Peyer's patch (tissue), 4 donors: ENCODE data around the gene MST1. TPM values are rescaled to one million over a fixed set of nuclear protein-coding genes. Genes with fewer than 3 reads are reported as not detected.

ENCODE experiments used
- DNase-seq, 3 donors: peaks; one replicate each; pipeline ENCODE4 v3.0.0-alpha.2; 2017 to 2019
- H3K27ac ChIP-seq, 4 donors: fragments of 200-600 bp; sonication (generic); one replicate each; pipeline ENCODE4 v1.5.1; 2016 to 2019
- H3K27me3 ChIP-seq, 2 donors: fragments of 200-600 bp; sonication (generic); one replicate each; pipeline ENCODE4 v1.5.1; 2019
- H3K36me3 ChIP-seq, 3 donors: fragments of 200-600 bp; sonication (generic); one replicate each; pipeline ENCODE4 v1.5.1; 2016 to 2019
- H3K4me1 ChIP-seq, 4 donors: fragments of 200-600 bp; sonication (generic); one replicate each; pipeline ENCODE4 v1.5.1; 2016 to 2019
- H3K4me3 ChIP-seq, 4 donors: fragments of 200-600 bp; sonication (generic); 1 replicate in 3 of 4; 2 replicates in 1 of 4; pipeline ENCODE4 v1.5.1; 2016 to 2019; ENCODE audit warnings: mild to moderate bottlenecking in 1 of 4
- H3K9me3 ChIP-seq, 4 donors: fragments of 200-600 bp; sonication (generic); one replicate each; pipeline ENCODE4 v1.5.1; 2016 to 2019; ENCODE audit warnings: mild to moderate bottlenecking in 1 of 4
- CTCF ChIP-seq, 6 experiments: fragments of 450-650 bp in 4 of 6; fragments of 200-600 bp in 2 of 6; sonication (generic) in 1 of 6; IDR thresholded peaks; one replicate each; pipeline ENCODE4 v1.5.1; 2017 to 2019; ENCODE audit warnings: antibody characterized with exemption in 6 of 6, mild to moderate bottlenecking in 3 of 6, moderate library complexity in 1 of 6
- POLR2A ChIP-seq, 2 donors: fragments of 450-650 bp; IDR thresholded peaks; one replicate each; pipeline ENCODE4 v1.5.1; 2017; ENCODE audit warnings: antibody characterized with exemption in 2 of 2, mild to moderate bottlenecking in 2 of 2, moderate library complexity in 2 of 2
- total RNA-seq, 4 donors: library from RNA; depleted of rRNA; stranded (reverse); fragments of >200 nt; gene quantifications; one replicate each; pipeline ENCODE4 v1.1.0, GENCODE V29; 2016

MST1 gene
- total RNA-seq, 4 donors from 2014 or later: 52.0 to 156 (median 93.3) TPM

- H3K9me3 ChIP-seq: no peaks in the 10 kb centered on the region
- H3K36me3 ChIP-seq: peaks cover 0 to 54% (median 0%) of the 10 kb centered on the region in 3 donors
- DNase-seq: no peak
- H3K27me3 ChIP-seq: no peaks in the 10 kb centered on the region
- peaks cover 0 to 17% (median 6%) of the 10 kb centered on the region in 4 donors for H3K4me1 ChIP-seq
- no peak overlapping the region for H3K4me3 ChIP-seq
- TF ChIP-seq CTCF (IDR thresholded peaks at IDR 0.05): no peak
- no peak overlapping the region for H3K27ac ChIP-seq
These were observed 13.4 kb downstream of the MST1 start for GRCh38 chr3:49675912-49676311.

- TF ChIP-seq POLR2A (IDR thresholded peaks at IDR 0.05): no peak
- TF ChIP-seq CTCF (IDR thresholded peaks at IDR 0.05): peak in 1 of 6 experiments; percentile 6
These were observed 14.7 kb downstream of the MST1 start for GRCh38 chr3:49674497-49674983.

GRCh38 chr3:49673715-49674496 lies 15.4 kb downstream of the MST1 start, which contains the start of gene APEH:
Gene APEH (plus strand): TSS chr3:49674351. CDS start chr3:49674402, 51 bp downstream.
- peak within 1 kb of the TSS; percentile 80 to 95 (median 94) for H3K27ac ChIP-seq
- peak; percentile 89 for TF ChIP-seq POLR2A (IDR thresholded peaks at IDR 0.05)
- peak in 1 of 6 experiments; percentile 16 for TF ChIP-seq CTCF (IDR thresholded peaks at IDR 0.05)
- H3K9me3 ChIP-seq: no peaks in the 10 kb centered on the region
- peak within 1 kb of the TSS; percentile 73 to 95 (median 90) for H3K4me3 ChIP-seq
- peaks cover 0 to 34% (median 0%) of the 10 kb centered on the region in 3 donors for H3K36me3 ChIP-seq
- no peaks in the 10 kb centered on the region for H3K27me3 ChIP-seq
- peak; percentile 98 to 99 (median 98) for DNase-seq
- peaks cover 0 to 17% (median 6%) of the 10 kb centered on the region in 4 donors for H3K4me1 ChIP-seq

More at GRCh38 chr3:49674497-49674983, 14.7 kb downstream of the MST1 start:
- no peaks in the 10 kb centered on the region for H3K9me3 ChIP-seq
- peaks cover 0 to 17% (median 6%) of the 10 kb centered on the region in 4 donors for H3K4me1 ChIP-seq
- peak in 1 of 3 donors; percentile 23 for DNase-seq
- H3K27ac ChIP-seq: peak overlapping the region; percentile 80 to 95 (median 94)
- peak overlapping the region; percentile 73 to 95 (median 90) for H3K4me3 ChIP-seq
- no peaks in the 10 kb centered on the region for H3K27me3 ChIP-seq
- H3K36me3 ChIP-seq: peaks cover 0 to 40% (median 0%) of the 10 kb centered on the region in 3 donors

GRCh38 chr3:49673121-49673714 lies 16.1 kb downstream of the MST1 start:
- Histone ChIP-seq H3K9me3 (no peaks in the 10 kb centered on the region), H3K4me1 (peaks cover 0 to 17% (median 6%) of the 10 kb centered on the region in 4 donors), H3K27me3 (no peaks in the 10 kb centered on the region), H3K36me3 (peaks cover 0 to 27% (median 0%) of the 10 kb centered on the region in 3 donors), H3K27ac (peak overlapping the region; percentile 80 to 95 (median 94)), H3K4me3 (peak overlapping the region; percentile 73 to 95 (median 90))
- DNase-seq: no peak
- no peak for TF ChIP-seq CTCF (IDR thresholded peaks at IDR 0.05)
- no peak for TF ChIP-seq POLR2A (IDR thresholded peaks at IDR 0.05)

- Histone ChIP-seq H3K9me3 (no peaks in the 10 kb centered on the region), H3K27me3 (no peaks in the 10 kb centered on the region), H3K36me3 (peaks cover 0 to 10% (median 0%) of the 10 kb centered on the region in 3 donors), H3K4me1 (peaks cover 0 to 17% (median 6%) of the 10 kb centered on the region in 4 donors), H3K4me3 (no peak overlapping the region), H3K27ac (no peak overlapping the region)
- TF ChIP-seq POLR2A (IDR thresholded peaks at IDR 0.05): no peak
- TF ChIP-seq CTCF (IDR thresholded peaks at IDR 0.05): peak; percentile 65 to 88 (median 81)
- DNase-seq: peak; percentile 56 to 82 (median 78)
These were observed 17.7 kb downstream of the MST1 start for GRCh38 chr3:49671291-49672288.
